Measurements from ENCODE around the gene ADK.
"Not testable (repeated sequence)": the region's sequence is repeated elsewhere in the genome, so short reads cannot be mapped to it uniquely, and the experiment has no call there.

The ADK gene

DNA sequence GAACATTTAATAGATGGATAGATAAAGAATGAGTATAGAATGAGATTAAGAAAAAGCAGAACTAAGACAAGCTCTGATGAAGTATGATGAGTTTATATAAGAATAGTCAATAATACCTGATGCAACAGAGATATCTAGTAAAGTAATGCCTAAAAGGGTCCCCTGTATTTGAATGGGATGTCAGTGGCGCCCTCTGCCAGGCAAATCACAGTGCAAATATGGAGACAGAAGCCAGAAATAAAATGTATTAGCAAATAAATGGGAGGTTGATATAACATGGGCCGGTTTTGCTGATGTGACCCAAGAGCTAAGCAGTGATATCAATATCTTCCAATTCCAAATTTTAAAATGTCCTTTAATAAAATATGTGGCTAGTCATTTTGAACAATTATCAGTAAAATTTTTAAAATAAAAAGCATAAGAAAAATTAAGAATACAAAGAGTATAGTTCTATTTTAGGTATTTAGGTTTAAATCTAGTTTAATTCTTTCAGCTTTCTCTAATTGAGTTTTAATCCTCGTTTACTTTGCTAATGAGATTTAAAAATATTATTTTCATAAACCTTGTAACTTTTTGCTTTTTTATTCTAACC lies 62.6 kb downstream of the ADK start:
- Histone ChIP-seq H3K27me3 (ENCODE audit: low read depth, low read length) (no peaks in the 10 kb centered on the region), H3K36me3 (replicated peaks; ENCODE audit: low read depth, low read length) (no peaks in the 10 kb centered on the region), H3K79me2 (ENCODE audit: low read length) (peaks cover 4% of the 10 kb centered on the region; the same call in 1 of the 2 replicates), H3K4me3 (ENCODE audit: low read length) (no peak overlapping the region), H3K4me2 (ENCODE audit: low read length) (no peak overlapping the region), H4K20me1 (ENCODE audit: insufficient read depth, low read length) (no peaks in the 10 kb centered on the region), H3K4me1 (ENCODE audit: low read length) (no peaks in the 10 kb centered on the region), H3K9me3 (ENCODE audit: insufficient read depth, low read length) (no peaks in the 10 kb centered on the region), H3K9ac (ENCODE audit: low read length) (no peak overlapping the region), H2AFZ (ENCODE audit: low read depth, low read length) (no peak overlapping the region), H3K27ac (ENCODE audit: low read length) (no peak overlapping the region)
- TF ChIP-seq, protein P1, sequence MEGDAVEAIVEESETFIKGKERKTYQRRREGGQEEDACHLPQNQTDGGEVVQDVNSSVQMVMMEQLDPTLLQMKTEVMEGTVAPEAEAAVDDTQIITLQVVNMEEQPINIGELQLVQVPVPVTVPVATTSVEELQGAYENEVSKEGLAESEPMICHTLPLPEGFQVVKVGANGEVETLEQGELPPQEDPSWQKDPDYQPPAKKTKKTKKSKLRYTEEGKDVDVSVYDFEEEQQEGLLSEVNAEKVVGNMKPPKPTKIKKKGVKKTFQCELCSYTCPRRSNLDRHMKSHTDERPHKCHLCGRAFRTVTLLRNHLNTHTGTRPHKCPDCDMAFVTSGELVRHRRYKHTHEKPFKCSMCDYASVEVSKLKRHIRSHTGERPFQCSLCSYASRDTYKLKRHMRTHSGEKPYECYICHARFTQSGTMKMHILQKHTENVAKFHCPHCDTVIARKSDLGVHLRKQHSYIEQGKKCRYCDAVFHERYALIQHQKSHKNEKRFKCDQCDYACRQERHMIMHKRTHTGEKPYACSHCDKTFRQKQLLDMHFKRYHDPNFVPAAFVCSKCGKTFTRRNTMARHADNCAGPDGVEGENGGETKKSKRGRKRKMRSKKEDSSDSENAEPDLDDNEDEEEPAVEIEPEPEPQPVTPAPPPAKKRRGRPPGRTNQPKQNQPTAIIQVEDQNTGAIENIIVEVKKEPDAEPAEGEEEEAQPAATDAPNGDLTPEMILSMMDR (IDR thresholded peaks at IDR 0.05; ENCODE audit: low read depth, low read length), result peak; percentile 47
- no peak for TF ChIP-seq EZH2phosphoT487 (IDR thresholded peaks at IDR 0.05; ENCODE audit: low read depth)

DNA sequence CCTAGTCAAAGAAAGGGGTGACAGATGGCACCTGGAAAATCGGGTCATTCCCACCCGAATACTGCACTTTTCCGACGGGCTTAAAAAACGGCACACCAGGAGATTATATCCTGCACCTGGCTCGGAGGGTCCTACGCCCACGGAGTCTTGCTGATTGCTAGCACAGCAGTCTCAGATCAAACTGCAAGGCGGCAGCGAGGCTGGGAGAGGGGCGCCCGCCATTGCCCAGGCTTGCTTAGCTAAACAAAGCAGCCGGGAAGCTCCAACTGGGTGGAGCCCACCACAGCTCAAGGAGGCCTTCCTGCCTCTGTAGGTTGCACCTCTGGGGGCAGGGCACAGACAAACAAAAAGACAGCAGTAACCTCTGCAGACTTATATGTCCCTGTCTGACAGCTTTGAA lies 66.1 kb downstream of the ADK start:
- not testable (repeated sequence) for H3K79me2 ChIP-seq (ENCODE audit: low read length); H3K4me1 ChIP-seq (ENCODE audit: low read length)

GRCh38 chr10:74222467-74222866 lies 71.4 kb downstream of the ADK start:
- not testable (repeated sequence) for H3K79me2 ChIP-seq (ENCODE audit: low read length); H3K36me3 ChIP-seq (replicated peaks; ENCODE audit: low read depth, low read length); H3K27ac ChIP-seq (ENCODE audit: low read length); H2AFZ ChIP-seq (ENCODE audit: low read depth, low read length); H3K9me3 ChIP-seq (ENCODE audit: insufficient read depth, low read length); H3K4me2 ChIP-seq (ENCODE audit: low read length); H3K9ac ChIP-seq (ENCODE audit: low read length); H3K27me3 ChIP-seq (ENCODE audit: low read depth, low read length); H3K4me3 ChIP-seq (ENCODE audit: low read length); H3K4me1 ChIP-seq (ENCODE audit: low read length); H4K20me1 ChIP-seq (ENCODE audit: insufficient read depth, low read length)

More for the DNA sequence above, 66.1 kb downstream of the ADK start:
- not testable (repeated sequence) for H3K36me3 ChIP-seq (replicated peaks; ENCODE audit: low read depth, low read length); H3K27me3 ChIP-seq (ENCODE audit: low read depth, low read length); H3K9ac ChIP-seq (ENCODE audit: low read length); H3K4me3 ChIP-seq (ENCODE audit: low read length); H4K20me1 ChIP-seq (ENCODE audit: insufficient read depth, low read length); H3K9me3 ChIP-seq (ENCODE audit: insufficient read depth, low read length); H2AFZ ChIP-seq (ENCODE audit: low read depth, low read length); H3K4me2 ChIP-seq (ENCODE audit: low read length); H3K27ac ChIP-seq (ENCODE audit: low read length)

DNA sequence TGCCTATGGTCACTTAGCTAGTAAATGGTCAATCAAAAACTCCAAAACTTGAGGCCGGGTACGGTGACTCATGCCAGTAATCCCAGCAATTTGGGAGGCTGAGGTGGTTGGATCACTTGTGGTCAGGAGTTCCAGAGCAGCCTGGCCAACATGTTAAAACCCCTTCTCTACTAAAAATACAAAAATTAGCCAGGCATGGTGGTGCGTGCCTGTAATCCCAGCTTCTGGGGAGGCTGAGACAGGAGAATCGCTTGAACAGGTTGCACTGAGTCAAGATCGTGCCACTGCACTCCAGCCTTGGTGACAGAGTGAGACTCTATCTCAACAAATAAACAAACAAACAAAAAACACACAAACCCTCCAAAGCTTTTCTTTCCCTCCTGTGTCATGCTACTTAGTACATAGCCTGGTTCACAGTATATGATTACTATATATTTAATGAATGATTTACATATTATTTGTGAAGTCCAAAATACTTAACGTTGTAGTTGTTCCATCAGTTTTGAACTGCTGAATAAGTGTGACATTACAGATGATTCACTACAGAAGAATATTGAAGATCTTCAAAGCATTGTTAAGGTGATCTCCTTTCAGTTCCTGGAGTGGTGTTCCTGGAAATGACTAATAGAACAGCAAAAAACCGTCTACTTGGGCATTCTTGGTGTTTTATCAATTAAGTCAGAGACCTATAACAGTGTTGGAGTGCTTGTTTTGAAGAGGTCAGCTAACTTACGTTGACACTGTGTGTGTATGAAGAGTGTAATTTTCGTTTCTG lies 72.9 kb downstream of the ADK start:
- Histone ChIP-seq H3K4me2 (ENCODE audit: low read length) (no peak overlapping the region), H3K27me3 (ENCODE audit: low read depth, low read length) (no peaks in the 10 kb centered on the region), H3K4me3 (ENCODE audit: low read length) (no peak overlapping the region), H2AFZ (ENCODE audit: low read depth, low read length) (no peak overlapping the region), H3K27ac (ENCODE audit: low read length) (no peak overlapping the region), H3K4me1 (ENCODE audit: low read length) (peaks cover 6% of the 10 kb centered on the region), H3K79me2 (ENCODE audit: low read length) (no peaks in the 10 kb centered on the region), H3K36me3 (replicated peaks; ENCODE audit: low read depth, low read length) (no peaks in the 10 kb centered on the region), H3K9ac (ENCODE audit: low read length) (no peak overlapping the region), H4K20me1 (ENCODE audit: insufficient read depth, low read length) (no peaks in the 10 kb centered on the region), H3K9me3 (ENCODE audit: insufficient read depth, low read length) (no peaks in the 10 kb centered on the region)
- no peak for TF ChIP-seq EZH2phosphoT487 (IDR thresholded peaks at IDR 0.05; ENCODE audit: low read depth)
- TF ChIP-seq, protein P1 (IDR thresholded peaks at IDR 0.05; ENCODE audit: low read depth, low read length), result no peak

DNA sequence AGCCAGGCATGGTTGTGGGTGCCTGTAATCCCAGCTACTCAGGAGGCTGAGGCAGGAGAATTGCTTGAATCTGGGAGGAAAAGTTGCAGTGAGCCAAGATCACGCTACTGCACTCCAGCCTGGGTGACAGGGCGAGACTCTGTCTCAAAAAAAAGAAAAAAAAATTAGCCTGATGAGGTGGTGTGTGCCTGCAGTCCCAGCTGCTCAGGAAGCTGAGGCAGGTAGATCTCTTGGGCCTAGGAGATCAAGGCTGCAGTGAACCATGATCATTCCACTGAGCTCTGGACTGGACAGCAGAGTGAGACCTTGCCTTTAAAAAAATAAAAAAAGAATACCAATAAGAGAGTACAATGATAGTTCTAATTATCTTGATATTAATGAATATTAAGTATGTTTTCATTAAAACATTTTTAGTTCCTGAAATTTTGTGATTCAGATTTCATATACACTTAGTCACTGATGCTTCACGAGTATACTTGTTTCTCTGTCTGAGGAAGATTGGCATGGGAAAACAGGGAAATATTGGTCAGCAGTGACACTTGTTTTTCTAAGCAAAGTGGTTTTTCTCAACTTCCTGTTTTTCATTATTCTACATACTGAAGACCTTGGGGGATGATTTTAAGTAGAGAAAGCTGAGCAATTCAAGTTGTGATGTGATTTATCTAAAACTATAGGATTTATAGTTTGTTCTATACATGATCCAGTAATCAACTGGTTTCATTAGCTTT lies 76.8 kb downstream of the ADK start:
- Histone ChIP-seq H3K9ac (ENCODE audit: low read length) (no peak overlapping the region), H2AFZ (ENCODE audit: low read depth, low read length) (no peak overlapping the region), H3K27ac (ENCODE audit: low read length) (no peak overlapping the region), H3K4me3 (ENCODE audit: low read length) (no peak overlapping the region), H3K9me3 (ENCODE audit: insufficient read depth, low read length) (no peaks in the 10 kb centered on the region), H3K4me1 (ENCODE audit: low read length) (peaks cover 6% of the 10 kb centered on the region), H3K79me2 (ENCODE audit: low read length) (no peaks in the 10 kb centered on the region), H3K27me3 (ENCODE audit: low read depth, low read length) (no peaks in the 10 kb centered on the region), H3K4me2 (ENCODE audit: low read length) (no peak overlapping the region), H3K36me3 (replicated peaks; ENCODE audit: low read depth, low read length) (no peaks in the 10 kb centered on the region), H4K20me1 (ENCODE audit: insufficient read depth, low read length) (no peaks in the 10 kb centered on the region)
- TF ChIP-seq, protein P1 (IDR thresholded peaks at IDR 0.05; ENCODE audit: low read depth, low read length), result no peak
- no peak for TF ChIP-seq EZH2phosphoT487 (IDR thresholded peaks at IDR 0.05; ENCODE audit: low read depth)

Measured in OCI-LY3 (cell line).